K562 (cell line): Measurements from ENCODE around the gene POLR2L. TPM values are rescaled to one million over a fixed set of nuclear protein-coding genes. Genes with fewer than 3 reads are reported as not detected.

Experiments
- DIDO1 ChIP-seq: fragments of 450-650 bp; IDR thresholded peaks from 2 replicates; pipeline ENCODE4 v1.6.1; 2016; ENCODE audit warnings: low read depth, missing biosample characterization, missing genetic modification characterization
- ELF1 ChIP-seq: fragments of 200-800 bp; sonication (Bioruptor generic); IDR thresholded peaks from 2 replicates; pipeline ENCODE4 v1.6.1; 2016; ENCODE audit warnings: missing genetic modification characterization, missing compliant biosample characterization
- EZH2 ChIP-seq: IDR thresholded peaks from 2 replicates; pipeline ENCODE4 v1.6.1; 2012; ENCODE audit warnings: low read depth, mild to moderate bottlenecking, inconsistent platforms, low read length, borderline replicate concordance
- FOXK1 ChIP-seq: sonication (generic); formaldehyde crosslinking; IDR thresholded peaks from 2 replicates; pipeline ENCODE4 v1.8.0; 2022; ENCODE audit warnings: missing genetic modification reagents, mild to moderate bottlenecking, borderline replicate concordance
- GTF2F1 ChIP-seq: IDR thresholded peaks from 2 replicates; pipeline ENCODE4 v1.6.1; 2011; ENCODE audit warnings: low read depth, low read length, improper control_type of control experiment
- HNRNPH1 ChIP-seq: fragments of 200-400 bp; formaldehyde crosslinking; optimal IDR thresholded peaks from 2 replicates; pipeline ENCODE3; 2017; ENCODE audit warnings: low read depth, mild to moderate bottlenecking, low read length, moderate library complexity
- NCOA4 ChIP-seq: fragments of 450-650 bp; IDR thresholded peaks from 2 replicates; pipeline ENCODE4 v1.6.1; 2018; ENCODE audit warnings: mild to moderate bottlenecking; ENCODE audit not compliant: partially characterized antibody
- NONO ChIP-seq, 2 experiments: fragments of 200-400 bp in 1 of 2; fragments of 450-650 bp in 1 of 2; formaldehyde crosslinking in 1 of 2; IDR thresholded peaks; 2 replicates each; pipeline ENCODE4 v1.6.1; 2017; ENCODE audit warnings: low read depth in 2 of 2, mild to moderate bottlenecking in 2 of 2, moderate library complexity in 2 of 2, low read length in 1 of 2
- POLR2G ChIP-seq: fragments of 200-400 bp; formaldehyde crosslinking; IDR thresholded peaks from 2 replicates; pipeline ENCODE4 v1.6.1; 2017; ENCODE audit warnings: low read depth, mild to moderate bottlenecking, antibody characterized with exemption, low read length, moderate library complexity
- POU5F1 ChIP-seq: fragments of 150-350 bp; IDR thresholded peaks from 2 replicates; pipeline ENCODE4 v1.6.1; 2014; ENCODE audit warnings: borderline replicate concordance, low read length, low read depth, mild to moderate bottlenecking; ENCODE audit not compliant: partially characterized antibody
- PRDM10 ChIP-seq: fragments of 450-650 bp; IDR thresholded peaks from 2 replicates; pipeline ENCODE4 v1.6.1; 2018; ENCODE audit not compliant: partially characterized antibody
- SAFB ChIP-seq: fragments of 200-400 bp; formaldehyde crosslinking; IDR thresholded peaks from 2 replicates; pipeline ENCODE4 v1.6.1; 2017; ENCODE audit warnings: low read depth, low read length, borderline replicate concordance
- SETDB1 ChIP-seq: IDR thresholded peaks from one replicate; pipeline ENCODE4 v1.6.1; 2012; ENCODE audit warnings: low read length, control low read depth, inconsistent platforms
- TBL1XR1 ChIP-seq, 2 experiments: IDR thresholded peaks; 2 replicates each; pipeline ENCODE4 v1.6.1; 2012; ENCODE audit warnings: improper control_type of control experiment in 2 of 2, low read length in 2 of 2, mild to moderate bottlenecking in 1 of 2
- TFAP4 ChIP-seq: sonication (generic); formaldehyde crosslinking; IDR thresholded peaks from 2 replicates; pipeline ENCODE4 v1.8.0; 2022; ENCODE audit warnings: missing genetic modification reagents, mild to moderate bottlenecking, moderate library complexity, borderline replicate concordance
- TRIM24 ChIP-seq, 2 experiments: fragments of 450-650 bp; IDR thresholded peaks; 2 replicates each; pipeline ENCODE4 v1.6.1; 2016
- U2AF2 ChIP-seq: fragments of 200-400 bp; formaldehyde crosslinking; optimal IDR thresholded peaks from 2 replicates; pipeline ENCODE3; 2017; ENCODE audit warnings: low read depth, mild to moderate bottlenecking, low read length
- polyA plus RNA-seq, 8 experiments: library from polyadenylated mRNA; depleted of rRNA in 4 of 8; stranded (reverse) in 5 of 8; unstranded in 3 of 8; fragments of >200 nt; fragmentation: Nextera tagmentation in 2 of 8; fragmentation: Illumina TruSeq in 1 of 8; extraction: Ambion mirVana in 2 of 8; extraction: Trizol in 1 of 8; gene quantifications; 2 replicates each; pipeline versions ENCODE4 v1.2.1 to v1.2.3, GENCODE V29; 2011 to 2014; ENCODE audit warnings: inconsistent platforms in 1 of 8, missing spikeins in 1 of 8
- total RNA-seq, 7 experiments: library from RNA; depleted of rRNA in 6 of 7; stranded (reverse); fragments of >200 nt in 6 of 7; fragmentation: Illumina TruSeq in 2 of 7; extraction: Trizol in 2 of 7; gene quantifications; 2 replicates each; pipeline versions ENCODE4 v1.2.1 to v1.2.3, GENCODE V29; 2011 to 2021; ENCODE audit warnings: low replicate concordance in 1 of 7
- TF ChIP-seq, protein P1 (sequence below): sonication (generic); formaldehyde crosslinking; IDR thresholded peaks from 2 replicates; pipeline ENCODE4 v1.8.1; 2023; ENCODE audit warnings: mild to moderate bottlenecking, missing genetic modification reagents
- TF ChIP-seq, protein P2 (sequence below): sonication (generic); formaldehyde crosslinking; IDR thresholded peaks from 2 replicates; pipeline ENCODE4 v1.8.1; 2023; ENCODE audit warnings: mild to moderate bottlenecking, missing genetic modification reagents

POLR2L gene
- total and polyA plus RNA-seq, 9 of the 15 experiments (the other 6 are each of a cell fraction or from before 2014, with no cell fraction given): 38.3 to 688 (median 108) TPM

- TF ChIP-seq TRIM24 (IDR thresholded peaks at IDR 0.05) (peak in 1 of 2 experiments; percentile 58; a peak in 1 of 4 replicates), TFAP4 (CRISPR knock-in tag) (peak; percentile 92), DIDO1 (tag) (0 out of 2 replicates have a peak, but pooled peaks have one; percentile 48), FOXK1 (peak; percentile 78), GTF2F1 (peak; percentile 94), ELF1 (tag) (peak; percentile 97), SAFB (no peak; the same call in 1 of the 2 replicates), SETDB1 (peak; percentile 50), HNRNPH1 (no peak), U2AF2 (no peak), NONO (IDR thresholded peaks at IDR 0.05; ENCODE audit: low read depth in 2 of 2, low read length in 1 of 2) (0 out of 4 replicates have a peak, but pooled peaks of 1 of the 2 experiments have one; percentile 47), POLR2G (peak; percentile 94), TBL1XR1 (IDR thresholded peaks at IDR 0.05; ENCODE audit: low read length in 2 of 2) (peak; percentile 82 to 96), EZH2 (no peak), POU5F1 (no peak), PRDM10 (peak; percentile 55), NCOA4 (no peak)
- TF ChIP-seq, protein P1, sequence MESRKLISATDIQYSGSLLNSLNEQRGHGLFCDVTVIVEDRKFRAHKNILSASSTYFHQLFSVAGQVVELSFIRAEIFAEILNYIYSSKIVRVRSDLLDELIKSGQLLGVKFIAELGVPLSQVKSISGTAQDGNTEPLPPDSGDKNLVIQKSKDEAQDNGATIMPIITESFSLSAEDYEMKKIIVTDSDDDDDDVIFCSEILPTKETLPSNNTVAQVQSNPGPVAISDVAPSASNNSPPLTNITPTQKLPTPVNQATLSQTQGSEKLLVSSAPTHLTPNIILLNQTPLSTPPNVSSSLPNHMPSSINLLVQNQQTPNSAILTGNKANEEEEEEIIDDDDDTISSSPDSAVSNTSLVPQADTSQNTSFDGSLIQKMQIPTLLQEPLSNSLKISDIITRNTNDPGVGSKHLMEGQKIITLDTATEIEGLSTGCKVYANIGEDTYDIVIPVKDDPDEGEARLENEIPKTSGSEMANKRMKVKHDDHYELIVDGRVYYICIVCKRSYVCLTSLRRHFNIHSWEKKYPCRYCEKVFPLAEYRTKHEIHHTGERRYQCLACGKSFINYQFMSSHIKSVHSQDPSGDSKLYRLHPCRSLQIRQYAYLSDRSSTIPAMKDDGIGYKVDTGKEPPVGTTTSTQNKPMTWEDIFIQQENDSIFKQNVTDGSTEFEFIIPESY (CRISPR knock-in tag): peak; percentile 83
- TF ChIP-seq, protein P2, sequence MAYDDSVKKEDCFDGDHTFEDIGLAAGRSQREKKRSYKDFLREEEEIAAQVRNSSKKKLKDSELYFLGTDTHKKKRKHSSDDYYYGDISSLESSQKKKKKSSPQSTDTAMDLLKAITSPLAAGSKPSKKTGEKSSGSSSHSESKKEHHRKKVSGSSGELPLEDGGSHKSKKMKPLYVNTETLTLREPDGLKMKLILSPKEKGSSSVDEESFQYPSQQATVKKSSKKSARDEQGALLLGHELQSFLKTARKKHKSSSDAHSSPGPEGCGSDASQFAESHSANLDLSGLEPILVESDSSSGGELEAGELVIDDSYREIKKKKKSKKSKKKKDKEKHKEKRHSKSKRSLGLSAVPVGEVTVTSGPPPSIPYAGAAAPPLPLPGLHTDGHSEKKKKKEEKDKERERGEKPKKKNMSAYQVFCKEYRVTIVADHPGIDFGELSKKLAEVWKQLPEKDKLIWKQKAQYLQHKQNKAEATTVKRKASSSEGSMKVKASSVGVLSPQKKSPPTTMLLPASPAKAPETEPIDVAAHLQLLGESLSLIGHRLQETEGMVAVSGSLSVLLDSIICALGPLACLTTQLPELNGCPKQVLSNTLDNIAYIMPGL (CRISPR knock-in tag): 0 out of 2 replicates have a peak, but pooled peaks have one; percentile 30
These were observed 32.9 kb downstream of the POLR2L start, which contains the start of gene RPLP2 (continued) for GRCh38 chr11:809287-810039.
